GM19193 (cell line): ENCODE data around the gene KIF3A.

Experiments
- POLR2A ChIP-seq: IDR thresholded peaks from 4 replicates; pipeline ENCODE4 v1.6.1; 2011; ENCODE audit not compliant: insufficient read depth, insufficient read length; ENCODE audit errors: extremely low read depth

The KIF3A gene

GRCh38 chr5:132725745-132726144 lies 11.6 kb downstream of the KIF3A start:
- TF ChIP-seq POLR2A = no peak

DNA sequence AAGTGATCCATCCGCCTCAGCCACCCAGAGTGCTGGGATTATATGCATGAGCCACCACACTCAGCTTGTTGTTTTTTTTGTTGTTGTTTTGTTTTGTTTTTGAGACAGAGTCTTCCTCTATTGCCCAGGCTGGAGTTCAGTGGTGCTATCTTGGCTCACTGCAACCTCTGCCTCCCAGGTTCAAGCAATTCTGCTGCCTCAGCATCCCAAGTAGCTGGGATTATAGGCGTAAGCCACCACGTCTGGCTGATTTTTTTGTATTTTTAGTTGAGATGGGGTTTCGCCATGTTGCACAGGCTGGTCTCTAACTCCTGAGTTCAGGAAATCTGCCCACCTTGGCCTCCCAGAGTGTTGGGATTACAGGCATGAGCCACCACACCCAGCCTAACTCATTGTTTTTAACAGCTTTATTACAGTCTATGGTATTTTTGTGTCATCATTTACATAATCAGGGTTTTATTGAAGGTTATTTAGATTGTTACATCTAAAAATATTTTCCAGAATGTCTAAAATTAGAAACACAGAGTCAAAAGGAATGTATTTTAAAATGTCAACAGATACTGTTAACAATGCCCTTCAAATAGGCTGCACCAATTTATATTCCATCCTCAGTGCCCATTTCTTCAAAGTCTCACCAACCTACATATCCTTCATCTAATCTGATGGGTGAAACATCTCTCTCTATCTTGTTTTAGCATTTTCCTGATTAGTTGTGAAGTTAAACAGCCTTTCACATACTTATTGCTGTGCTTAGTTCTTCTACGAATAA lies 18.6 kb downstream of the KIF3A start:
- TF ChIP-seq POLR2A = no peak

- TF ChIP-seq POLR2A = no peak
Observed at GRCh38 chr5:132714456-132715307, 22.7 kb downstream of the KIF3A start.

GRCh38 chr5:132708645-132709044 lies 28.7 kb downstream of the KIF3A start:
- no peak for TF ChIP-seq POLR2A

DNA sequence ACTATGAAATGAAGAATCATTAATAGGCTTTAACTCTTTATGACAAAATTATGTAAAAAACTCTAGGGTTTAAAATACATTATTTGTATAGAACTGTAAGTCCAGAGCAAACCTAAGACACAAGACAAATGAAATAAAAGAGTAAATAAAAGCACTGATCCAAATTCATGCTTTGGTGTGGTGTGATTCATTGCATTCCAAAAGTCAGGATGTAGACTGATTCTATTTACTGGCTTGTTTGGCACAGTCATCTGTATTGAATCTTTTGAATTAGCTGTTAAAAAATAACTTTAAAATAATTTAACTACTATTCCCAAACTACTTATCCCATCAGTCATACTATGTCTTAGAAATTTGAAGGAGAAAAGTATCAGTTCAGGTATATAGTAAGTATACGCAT lies 32.5 kb downstream of the KIF3A start:
- TF ChIP-seq POLR2A = no peak

DNA sequence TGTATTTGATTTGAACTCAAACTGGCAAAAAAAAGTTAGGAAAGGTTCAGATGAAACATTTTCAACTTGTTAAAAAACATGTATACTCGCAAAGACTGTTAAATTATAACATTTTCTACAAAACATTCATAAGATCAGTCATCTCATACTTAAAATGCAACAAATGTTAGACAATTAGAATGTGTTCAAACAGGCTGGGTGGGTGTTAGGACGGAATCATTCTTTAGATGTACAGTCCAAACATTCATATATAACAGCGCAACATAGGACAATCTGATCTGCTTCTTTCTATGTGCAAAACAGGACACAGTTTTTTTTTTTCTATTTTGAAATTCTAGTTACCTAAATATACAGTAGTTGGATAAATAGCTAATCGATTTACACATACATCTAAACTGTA lies 41.4 kb downstream of the KIF3A start:
- TF ChIP-seq POLR2A = no peak

GRCh38 chr5:132692632-132692967 lies 44.7 kb downstream of the KIF3A start:
- TF ChIP-seq POLR2A = no peak

DNA sequence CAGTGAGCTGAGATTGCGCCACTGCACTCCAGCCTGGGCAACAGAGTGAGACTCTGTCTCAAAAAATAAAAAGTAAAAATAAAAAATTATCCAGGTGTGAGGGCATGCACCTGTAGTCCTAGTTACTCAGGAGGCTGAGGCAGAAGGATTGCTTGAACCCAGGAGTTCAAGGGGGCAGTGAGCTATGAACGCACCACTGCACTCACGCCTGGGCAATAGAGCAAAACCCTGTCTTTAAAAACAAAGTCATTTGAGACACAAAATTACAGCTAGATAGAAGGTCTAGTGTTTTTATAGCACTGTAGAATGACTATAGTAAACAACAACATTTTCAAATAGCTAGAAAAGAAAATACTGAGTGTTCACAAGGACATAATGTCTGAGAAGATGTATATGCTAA lies 47.2 kb downstream of the KIF3A start:
- no peak for TF ChIP-seq POLR2A

- no peak for TF ChIP-seq POLR2A
Observed at GRCh38 chr5:132689513-132689912, 47.8 kb downstream of the KIF3A start.

DNA sequence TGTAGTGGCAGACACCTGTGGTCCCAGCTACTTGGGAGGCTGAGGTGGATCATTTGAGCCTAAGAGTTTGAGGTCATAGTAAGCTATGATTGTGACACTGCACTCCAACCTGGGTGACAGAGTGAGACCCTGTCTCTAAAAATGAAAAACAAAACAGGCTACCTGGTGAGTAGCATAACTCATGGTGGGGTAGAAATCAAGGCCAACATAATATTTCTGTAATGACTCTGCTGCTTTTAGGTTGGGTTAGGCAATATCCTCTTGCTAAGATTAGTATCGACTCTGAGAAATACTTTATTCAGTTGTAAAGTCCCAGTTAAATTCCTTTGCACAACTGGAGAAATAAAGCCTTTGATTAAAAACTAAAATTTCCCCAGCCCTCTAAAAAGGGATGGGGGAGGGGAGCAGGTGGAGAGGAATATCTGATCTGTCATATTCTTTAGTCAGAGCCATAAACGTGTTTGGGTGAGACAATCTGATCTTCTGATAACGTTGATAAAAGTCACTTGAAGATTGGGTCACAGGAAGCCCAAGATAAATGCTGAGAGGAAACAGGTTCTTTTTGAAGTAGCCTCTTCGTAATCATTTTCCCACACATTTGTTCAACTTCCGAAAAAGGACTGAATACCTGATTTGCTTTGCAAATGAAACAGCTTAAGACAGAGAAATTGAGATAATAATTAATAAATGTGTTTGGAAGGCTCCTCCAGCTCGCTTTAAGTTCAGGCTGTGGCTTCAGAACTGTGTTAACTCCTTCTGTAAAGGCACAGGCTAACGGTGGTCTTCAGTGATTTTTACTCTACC lies 48.6 kb downstream of the KIF3A start:
- no peak for TF ChIP-seq POLR2A

GRCh38 chr5:132687995-132688394 lies 49.4 kb downstream of the KIF3A start:
- TF ChIP-seq POLR2A = no peak

- no peak for TF ChIP-seq POLR2A
Observed at GRCh38 chr5:132686193-132686592, 51.2 kb downstream of the KIF3A start.

DNA sequence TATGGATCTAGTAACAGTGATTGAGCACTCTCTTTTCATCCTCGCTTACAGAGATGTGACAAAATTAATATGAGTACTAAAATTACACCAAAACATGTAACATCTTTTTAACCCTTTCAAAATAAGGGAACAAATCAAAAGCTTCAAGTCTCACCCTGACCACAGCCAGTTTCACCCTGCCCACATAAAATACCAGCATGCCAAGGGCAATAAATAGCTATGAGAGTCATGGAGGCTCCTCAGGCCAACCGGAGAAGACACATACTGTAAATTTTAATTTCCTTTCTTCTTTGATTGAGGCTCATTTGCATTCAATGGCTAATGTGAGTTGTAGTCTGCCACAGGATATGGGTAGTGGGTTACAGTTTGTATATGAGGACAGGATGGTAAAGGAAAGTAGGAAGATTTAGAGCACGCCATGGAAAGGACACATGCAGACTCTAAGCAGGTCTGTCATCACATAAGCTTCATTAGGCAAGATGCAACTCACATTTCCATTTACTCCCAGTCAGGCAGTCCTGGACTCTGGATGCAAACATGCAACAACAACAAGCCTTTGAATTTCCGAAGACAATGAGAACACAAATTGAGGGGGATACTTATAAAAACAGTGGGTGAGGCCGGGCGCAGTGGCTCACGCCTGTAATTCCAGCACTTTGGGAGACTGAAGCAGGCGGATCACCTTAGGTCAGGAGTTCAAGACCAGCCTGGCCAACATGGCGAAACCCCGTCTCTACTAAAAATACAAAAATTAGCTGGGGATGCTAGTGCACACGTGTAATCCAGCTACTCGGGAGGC lies 52.2 kb downstream of the KIF3A start:
- no peak for TF ChIP-seq POLR2A

GRCh38 chr5:132684491-132684890 lies 52.9 kb downstream of the KIF3A start:
- no peak for TF ChIP-seq POLR2A
